ENCODE data around the gene SUPT6H. TPM values are rescaled to one million over a fixed set of nuclear protein-coding genes. Genes with fewer than 3 reads are reported as not detected.

Gene SUPT6H
- total RNA-seq: 110 and 119 TPM in 2 replicates
- total RNA-seq (2013): 32.3 TPM
- polyA plus RNA-seq: 35.8 and 41.7 TPM in 2 replicates
- polyA minus RNA-seq: 45.8 and 109 TPM in 2 replicates

DNA sequence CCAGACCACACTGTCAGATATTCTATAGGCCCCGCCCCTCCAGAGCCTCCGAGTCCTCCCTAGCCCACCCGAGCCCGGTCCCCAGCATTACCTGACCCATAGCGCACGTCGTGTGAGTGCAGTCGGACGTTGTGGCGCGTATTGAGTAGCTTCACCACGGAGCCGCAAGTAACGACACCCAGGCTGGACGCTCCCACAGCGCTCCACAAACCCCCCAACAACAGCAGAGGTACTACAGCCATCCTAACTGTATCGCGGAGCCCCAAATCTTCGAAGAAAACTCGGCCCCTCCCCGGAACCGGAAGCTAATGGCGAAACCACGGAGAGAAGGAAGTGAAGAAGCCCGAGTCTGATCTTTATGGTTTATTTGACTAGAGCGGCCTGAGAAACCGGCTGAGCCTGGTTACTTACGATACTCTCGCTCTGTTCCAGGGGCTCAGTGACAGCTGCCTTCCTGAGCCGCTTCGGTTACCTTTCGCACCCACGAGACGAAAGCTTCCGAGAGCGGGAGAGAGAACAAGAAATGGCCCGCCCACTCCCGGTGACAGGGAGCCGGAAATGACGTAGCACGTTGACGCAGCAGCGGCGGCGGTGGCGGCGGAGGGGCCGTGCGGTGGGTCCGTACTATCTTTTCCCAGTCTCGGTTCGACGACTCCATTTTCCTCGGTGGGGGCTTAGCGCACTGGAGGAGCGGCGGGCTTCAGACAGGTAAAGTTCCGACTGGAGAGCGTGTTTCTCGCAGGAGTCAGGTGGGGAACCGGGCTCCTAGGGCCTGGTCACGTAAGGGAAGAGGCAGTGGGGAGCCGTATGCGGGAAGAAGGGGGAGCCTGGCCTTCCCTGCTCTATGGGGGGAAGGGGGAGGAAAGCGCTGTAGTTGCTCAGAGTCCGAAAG lies at the start of gene SUPT6H, which contains the start of gene SDF2:
Gene SUPT6H (plus strand): TSS at position 571 of the 892 bp plus-strand sequence. CDS start 11,197 bp downstream, outside the sequence.
Gene SDF2 (minus strand): TSS at position 272 of the 892 bp plus-strand sequence. CDS start 30 bp downstream, at position 242.
- peak within 1 kb of the TSS; percentile 85 to 100 (median 99) for H3K4me3 ChIP-seq (ENCODE audit: control extremely low read depth in 1 of 5, extremely low read depth in 1 of 5, insufficient read depth in 1 of 5, low read depth in 2 of 5, low read length in 4 of 5)
- ATAC-seq (ENCODE audit: low read depth): peak; percentile 84
- TF ChIP-seq CTCF (IDR thresholded peaks at IDR 0.05): no peak

More for the DNA sequence above, at the start of gene SUPT6H, which contains the start of gene SDF2:
- Histone ChIP-seq H4K20me1 (ENCODE audit: control insufficient read depth, insufficient read depth, low read length, poor library complexity, severe bottlenecking) (peaks cover 24% of the 10 kb centered on the region), H3K9me3 (ENCODE audit: control extremely low read depth in 1 of 3, control insufficient read depth in 2 of 3, insufficient read depth in 1 of 3, low read length in 2 of 3) (peaks cover 0 to 8% (median 0%) of the 10 kb centered on the region in 3 donors), H3K4me1 (ENCODE audit: control insufficient read depth in 2 of 2, insufficient read depth in 2 of 2, low read length in 2 of 2) (peaks cover 22 to 29% of the 10 kb centered on the region in 2 donors), H3K27ac (ENCODE audit: low read length in 2 of 2) (peak within 1 kb of the TSS; percentile 90 to 99), H3K79me2 (ENCODE audit: control insufficient read depth, insufficient read depth, low read length) (peaks cover 92% of the 10 kb centered on the region), H3K4me2 (replicated peaks; ENCODE audit: low read depth, low read length, poor library complexity, severe bottlenecking) (peak within 1 kb of the TSS; percentile 93), H3K9ac (ENCODE audit: low read length) (peak within 1 kb of the TSS; percentile 93), H3K27me3 (replicated peaks in 1 of 4; ENCODE audit: control extremely low read depth in 1 of 4, control insufficient read depth in 3 of 4, insufficient read depth in 4 of 4, low read length in 3 of 4) (no peaks in the 10 kb centered on the region), H2AFZ (ENCODE audit: insufficient read depth, low read depth, low read length, poor library complexity, severe bottlenecking) (peak within 1 kb of the TSS; percentile 91), H3K36me3 (replicated peaks in 1 of 2; ENCODE audit: control extremely low read depth in 1 of 2, control insufficient read depth in 1 of 2, extremely low read depth in 1 of 2, insufficient read depth in 2 of 2, low read length in 1 of 2) (peaks cover 3 to 25% of the 10 kb centered on the region in 2 experiments)
- H3K4me3 Mint-ChIP-seq: peak within 1 kb of the TSS; percentile 99
- intact Hi-C loops (cut with micrococcal nuclease): loop anchor here (1.0 kb wide), 5 partner anchors 17 to 290 kb away; partner anchors contain the start of genes BLTP2, PROCA1, RPL23A and SPAG5
- peak within 1 kb of the TSS; percentile 100 for H3K27ac Mint-ChIP-seq
- CTCF ChIA-PET: interaction anchor here (0.6 to 4.2 kb wide), 11 partner anchors 9 to 455 kb away, joined by 3 to 59 read pairs (median 5); partner anchors contain the start of gene BLTP2
- under 1% methylated on average over 60 of the region's 66 CpGs for WGBS (ENCODE audit: insufficient coverage)
- POLR2A ChIA-PET: interaction anchor here (1.0 to 4.3 kb wide), 6 partner anchors 12 to 290 kb away, joined by 3 to 42 read pairs (median 5); partner anchors contain the start of genes BLTP2, PHF12, PROCA1 and RPL23A
- no peaks in the 10 kb centered on the region for H3K27me3 Mint-ChIP-seq
- DNase-seq: peak; percentile 97
- peaks cover 57% of the 10 kb centered on the region for H3K4me1 Mint-ChIP-seq
- no peaks in the 10 kb centered on the region for H3K9me3 Mint-ChIP-seq (ENCODE audit: insufficient read depth)
